Neutrophil (primary cell): ENCODE results near the gene KIAA1549.
"Not testable (repeated sequence)": the region's sequence is repeated elsewhere in the genome, so short reads cannot be mapped to it uniquely, and the experiment has no call there.

ENCODE experiments used
- H3K27ac ChIP-seq: fragments of 200-600 bp; sonication (generic); 2 replicates; pipeline ENCODE4 v1.5.1; 2016; ENCODE audit warnings: mild to moderate bottlenecking, moderate library complexity
- H3K27me3 ChIP-seq: fragments of 200-600 bp; sonication (generic); 2 replicates; pipeline ENCODE4 v1.6.0; 2016; ENCODE audit warnings: mild to moderate bottlenecking
- H3K36me3 ChIP-seq: fragments of 200-600 bp; sonication (generic); 2 replicates; pipeline ENCODE4 v1.5.1; 2017
- H3K4me1 ChIP-seq, 2 experiments: fragments of 200-600 bp in 1 of 2; sonication (generic) in 1 of 2; 1 replicate in 1 of 2; 2 replicates in 1 of 2; pipeline versions ENCODE4 v1.5.1 to v1.6.1; 2013 to 2016; ENCODE audit warnings: low read depth in 1 of 2, low read length in 1 of 2, mild to moderate bottlenecking in 1 of 2, moderate library complexity in 1 of 2; ENCODE audit not compliant: control insufficient read depth in 1 of 2, insufficient read depth in 1 of 2
- H3K4me3 ChIP-seq, 2 experiments: fragments of 200-600 bp in 1 of 2; sonication (generic) in 1 of 2; 1 replicate in 1 of 2; 2 replicates in 1 of 2; pipeline ENCODE4 v1.5.1; 2013 to 2016; ENCODE audit warnings: low read depth in 1 of 2, low read length in 1 of 2, mild to moderate bottlenecking in 1 of 2, moderate library complexity in 1 of 2
- H3K9me3 ChIP-seq: fragments of 200-600 bp; sonication (generic); 2 replicates; pipeline ENCODE4 v1.5.1; 2016
- TF ChIP-seq, protein P1 (sequence below): fragments of 200-600 bp; sonication (generic); IDR thresholded peaks from 2 replicates; pipeline ENCODE4 v1.5.1; 2016; ENCODE audit warnings: antibody characterized with exemption

KIAA1549 gene

DNA sequence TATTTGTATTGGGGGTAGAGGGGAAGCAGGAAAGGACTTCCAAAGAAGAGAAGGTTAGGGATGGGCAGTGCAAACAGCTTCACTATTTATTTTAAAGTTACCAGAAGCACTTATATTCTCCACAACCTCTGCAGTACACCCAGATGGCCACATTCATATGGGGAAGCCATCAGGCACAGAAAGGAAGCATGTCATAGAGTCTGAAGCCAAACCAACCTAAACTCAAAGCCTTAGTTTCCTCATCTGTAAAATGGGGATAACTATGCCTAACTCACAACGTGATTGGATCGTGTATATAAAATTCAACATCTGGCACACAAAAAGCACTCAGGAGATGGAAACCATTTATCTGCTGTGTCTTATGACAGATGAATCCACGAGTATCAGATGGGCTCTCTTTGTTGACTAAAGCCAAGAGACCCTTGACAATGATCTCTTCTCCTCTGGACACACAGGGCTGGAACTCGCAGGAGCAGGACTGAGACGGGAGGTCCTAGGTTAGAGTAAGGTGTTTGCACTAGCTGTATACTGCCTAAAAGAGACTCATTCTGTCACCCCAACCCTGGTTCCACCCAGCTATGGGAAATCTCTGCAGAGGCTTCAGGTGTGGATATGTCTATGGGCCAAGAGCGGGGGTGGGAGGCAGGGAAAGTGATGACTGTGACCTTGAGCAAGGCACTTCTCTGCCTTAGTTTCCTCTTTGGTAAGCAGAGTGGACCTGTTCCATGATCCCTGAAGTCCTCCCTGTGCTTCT, 1.8 kb downstream of the KIAA1549 start:
- H3K9me3 ChIP-seq, result no peaks in the 10 kb centered on the region
- H3K4me1 ChIP-seq, result peaks cover 12 to 15% of the 10 kb centered on the region in 2 experiments
- H3K27ac ChIP-seq, result no peak overlapping the region
- TF ChIP-seq, protein P1, sequence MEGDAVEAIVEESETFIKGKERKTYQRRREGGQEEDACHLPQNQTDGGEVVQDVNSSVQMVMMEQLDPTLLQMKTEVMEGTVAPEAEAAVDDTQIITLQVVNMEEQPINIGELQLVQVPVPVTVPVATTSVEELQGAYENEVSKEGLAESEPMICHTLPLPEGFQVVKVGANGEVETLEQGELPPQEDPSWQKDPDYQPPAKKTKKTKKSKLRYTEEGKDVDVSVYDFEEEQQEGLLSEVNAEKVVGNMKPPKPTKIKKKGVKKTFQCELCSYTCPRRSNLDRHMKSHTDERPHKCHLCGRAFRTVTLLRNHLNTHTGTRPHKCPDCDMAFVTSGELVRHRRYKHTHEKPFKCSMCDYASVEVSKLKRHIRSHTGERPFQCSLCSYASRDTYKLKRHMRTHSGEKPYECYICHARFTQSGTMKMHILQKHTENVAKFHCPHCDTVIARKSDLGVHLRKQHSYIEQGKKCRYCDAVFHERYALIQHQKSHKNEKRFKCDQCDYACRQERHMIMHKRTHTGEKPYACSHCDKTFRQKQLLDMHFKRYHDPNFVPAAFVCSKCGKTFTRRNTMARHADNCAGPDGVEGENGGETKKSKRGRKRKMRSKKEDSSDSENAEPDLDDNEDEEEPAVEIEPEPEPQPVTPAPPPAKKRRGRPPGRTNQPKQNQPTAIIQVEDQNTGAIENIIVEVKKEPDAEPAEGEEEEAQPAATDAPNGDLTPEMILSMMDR, result no peak
- H3K4me3 ChIP-seq, result no peak overlapping the region
- H3K36me3 ChIP-seq, result no peaks in the 10 kb centered on the region
- peaks cover 66% of the 10 kb centered on the region for H3K27me3 ChIP-seq

DNA sequence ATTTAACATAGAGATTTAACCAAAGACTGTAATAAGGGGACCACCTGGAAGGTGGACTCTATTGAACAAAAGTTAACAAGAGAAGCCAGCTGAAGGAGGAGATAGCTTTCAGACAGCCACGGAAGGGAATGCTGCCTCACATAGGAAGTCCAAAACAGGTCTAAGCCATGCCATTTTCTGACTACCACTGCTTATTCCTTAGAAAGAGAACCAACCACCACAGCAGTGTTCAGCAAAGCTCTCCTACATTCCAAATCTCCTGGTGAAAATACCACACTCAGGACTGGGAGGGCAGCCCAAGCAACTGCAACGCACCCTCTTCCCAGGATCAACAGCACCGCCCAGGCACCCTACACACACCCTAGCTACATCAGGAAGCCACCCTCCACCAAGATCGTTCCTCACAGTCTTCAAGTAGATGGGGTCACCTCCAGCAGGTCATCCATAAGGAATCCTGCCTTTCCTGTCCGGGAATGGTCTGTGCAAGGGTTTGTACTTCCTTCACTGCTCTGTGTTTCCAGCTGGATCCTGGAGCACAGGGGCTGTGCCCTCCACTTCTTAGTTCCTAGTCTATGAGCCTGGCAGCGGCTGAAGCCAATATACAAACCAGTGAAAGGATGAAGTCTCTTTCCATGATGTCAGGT, 2.5 kb downstream of the KIAA1549 start:
- TF ChIP-seq, protein P1, result no peak
- no peak overlapping the region for H3K4me3 ChIP-seq
- peaks cover 58% of the 10 kb centered on the region for H3K27me3 ChIP-seq
- no peak overlapping the region for H3K27ac ChIP-seq
- no peaks in the 10 kb centered on the region for H3K36me3 ChIP-seq
- peaks cover 12 to 15% of the 10 kb centered on the region in 2 experiments for H3K4me1 ChIP-seq
- H3K9me3 ChIP-seq, result no peaks in the 10 kb centered on the region

GRCh38 chr7:138976161-138976560, 5.0 kb downstream of the KIAA1549 start:
- not testable (repeated sequence) for H3K27ac ChIP-seq, H3K4me3 ChIP-seq, H3K4me1 ChIP-seq, H3K9me3 ChIP-seq, H3K36me3 ChIP-seq
- peaks cover 34% of the 10 kb centered on the region for H3K27me3 ChIP-seq

GRCh38 chr7:138975343-138976104, 5.7 kb downstream of the KIAA1549 start:
- Histone ChIP-seq H3K36me3 (no peaks in the 10 kb centered on the region), H3K4me3 (no peak overlapping the region), H3K27ac (no peak overlapping the region), H3K27me3 (peaks cover 29% of the 10 kb centered on the region), H3K4me1 (peaks cover under 1 to 3% of the 10 kb centered on the region in 2 experiments), H3K9me3 (no peaks in the 10 kb centered on the region)
- TF ChIP-seq, protein P1, result no peak

GRCh38 chr7:138974675-138975292, 6.4 kb downstream of the KIAA1549 start:
- Histone ChIP-seq H3K9me3 (no peaks in the 10 kb centered on the region), H3K36me3 (no peaks in the 10 kb centered on the region), H3K27ac (no peak overlapping the region), H3K27me3 (peaks cover 22% of the 10 kb centered on the region), H3K4me1 (no peaks in the 10 kb centered on the region), H3K4me3 (no peak overlapping the region)
- TF ChIP-seq, protein P1, result no peak
